ENCODE data around the gene L3MBTL3.

The L3MBTL3 gene

GRCh38 chr6:130020907-130021629 is 2.7 kb downstream of the L3MBTL3 start:
- peak; percentile 79 for TF ChIP-seq CTCF (IDR thresholded peaks at IDR 0.05; ENCODE audit: low read depth, low read length, missing control alignments)
- DNase-seq (ENCODE audit: extremely low read depth, low read depth): peak; percentile 91
- peak overlapping the region; percentile 65 for H3K4me3 ChIP-seq (replicated peaks; ENCODE audit: low read depth, low read length)

- no peak overlapping the region for H3K4me3 ChIP-seq (replicated peaks; ENCODE audit: low read depth, low read length)
- DNase-seq (ENCODE audit: extremely low read depth, low read depth): no peak
- TF ChIP-seq CTCF (IDR thresholded peaks at IDR 0.05; ENCODE audit: low read depth, low read length, missing control alignments): no peak
Measured at GRCh38 chr6:130026859-130027258, 8.5 kb downstream of the L3MBTL3 start.

- TF ChIP-seq CTCF (IDR thresholded peaks at IDR 0.05; ENCODE audit: low read depth, low read length, missing control alignments): no peak
- no peak for DNase-seq (ENCODE audit: extremely low read depth, low read depth)
- H3K4me3 ChIP-seq (replicated peaks; ENCODE audit: low read depth, low read length): no peak overlapping the region
Measured at GRCh38 chr6:130027948-130028347, 9.6 kb downstream of the L3MBTL3 start.

GRCh38 chr6:130029163-130029562 is 10.8 kb downstream of the L3MBTL3 start:
- TF ChIP-seq CTCF (IDR thresholded peaks at IDR 0.05; ENCODE audit: low read depth, low read length, missing control alignments): no peak
- H3K4me3 ChIP-seq (replicated peaks; ENCODE audit: low read depth, low read length): no peak overlapping the region
- DNase-seq (ENCODE audit: extremely low read depth, low read depth): no peak

GRCh38 chr6:130032758-130033340 is 14.5 kb downstream of the L3MBTL3 start:
- DNase-seq (ENCODE audit: extremely low read depth, low read depth): no peak
- no peak for TF ChIP-seq CTCF (IDR thresholded peaks at IDR 0.05; ENCODE audit: low read depth, low read length, missing control alignments)
- no peak overlapping the region for H3K4me3 ChIP-seq (replicated peaks; ENCODE audit: low read depth, low read length)

- DNase-seq (ENCODE audit: extremely low read depth, low read depth): no peak
- no peak for TF ChIP-seq CTCF (IDR thresholded peaks at IDR 0.05; ENCODE audit: low read depth, low read length, missing control alignments)
- H3K4me3 ChIP-seq (replicated peaks; ENCODE audit: low read depth, low read length): no peak overlapping the region
Measured at GRCh38 chr6:130033949-130034348, 15.6 kb downstream of the L3MBTL3 start.
